Activated T-cell treated with anti-CD3 and anti-CD28 coated beads for 4 hours (primary cell): ENCODE measurements around the gene CACNA1E.

Source experiments
- DNase-seq: peaks from one replicate; pipeline ENCODE4 v3.0.0-alpha.2; 2020

The CACNA1E gene

DNA sequence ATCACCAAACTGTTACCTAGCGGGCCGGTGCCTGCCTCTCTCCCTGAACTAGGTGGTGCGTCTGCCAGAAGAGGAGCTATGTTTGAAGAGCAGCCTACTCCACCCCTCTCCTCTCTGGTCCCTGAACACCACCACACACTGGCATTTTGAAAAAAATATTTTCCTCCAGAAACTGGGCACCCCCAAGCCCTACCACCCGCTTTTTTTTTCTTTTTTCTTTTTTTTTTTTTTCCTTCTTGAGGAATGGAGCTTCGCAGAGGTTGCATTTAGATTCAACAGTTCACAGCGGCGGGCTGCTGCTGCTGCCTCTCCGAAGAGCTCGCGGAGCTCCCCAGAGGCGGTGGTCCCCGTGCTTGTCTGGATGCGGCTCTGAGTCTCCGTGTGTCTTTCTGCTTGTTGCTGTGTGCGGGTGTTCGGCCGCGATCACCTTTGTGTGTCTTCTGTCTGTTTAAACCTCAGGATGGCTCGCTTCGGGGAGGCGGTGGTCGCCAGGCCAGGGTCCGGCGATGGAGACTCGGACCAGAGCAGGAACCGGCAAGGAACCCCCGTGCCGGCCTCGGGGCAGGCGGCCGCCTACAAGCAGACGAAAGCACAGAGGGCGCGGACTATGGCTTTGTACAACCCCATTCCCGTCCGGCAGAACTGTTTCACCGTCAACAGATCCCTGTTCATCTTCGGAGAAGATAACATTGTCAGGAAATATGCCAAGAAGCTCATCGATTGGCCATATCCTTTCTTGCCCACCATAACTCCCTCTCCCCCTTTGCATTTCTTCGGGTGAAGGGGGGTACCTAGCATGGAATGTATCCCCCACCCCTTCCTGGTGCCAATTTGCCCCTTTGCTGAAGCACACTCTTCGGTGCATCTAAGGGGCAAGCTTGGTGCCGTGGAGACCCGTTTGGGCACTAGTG is at the start of gene CACNA1E:
TSS of gene CACNA1E (plus strand) at position 233 of the 911 bp plus-strand sequence. CDS start at position 461, 228 bp downstream.
- DNase-seq = no peak

DNA sequence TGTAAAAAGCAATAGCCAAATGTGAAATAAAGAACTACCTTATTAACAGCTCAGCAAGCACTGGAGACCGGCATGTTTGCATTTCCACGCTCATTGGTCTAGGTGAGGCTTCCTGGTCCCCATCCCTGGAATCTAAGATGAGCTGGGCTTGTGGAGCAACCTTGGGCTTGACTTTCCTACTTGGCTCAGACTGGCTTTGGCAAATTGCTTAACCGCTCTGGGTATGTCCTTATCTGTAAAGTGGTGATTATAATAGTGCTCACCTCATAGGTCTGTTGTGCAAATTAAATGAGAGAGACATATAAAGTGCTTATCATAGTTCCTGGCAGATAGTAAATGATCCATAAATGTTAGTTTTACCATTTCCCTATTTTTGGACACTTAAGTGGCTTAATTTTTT is 49.4 kb upstream of the CACNA1E start:
- no peak for DNase-seq

DNA sequence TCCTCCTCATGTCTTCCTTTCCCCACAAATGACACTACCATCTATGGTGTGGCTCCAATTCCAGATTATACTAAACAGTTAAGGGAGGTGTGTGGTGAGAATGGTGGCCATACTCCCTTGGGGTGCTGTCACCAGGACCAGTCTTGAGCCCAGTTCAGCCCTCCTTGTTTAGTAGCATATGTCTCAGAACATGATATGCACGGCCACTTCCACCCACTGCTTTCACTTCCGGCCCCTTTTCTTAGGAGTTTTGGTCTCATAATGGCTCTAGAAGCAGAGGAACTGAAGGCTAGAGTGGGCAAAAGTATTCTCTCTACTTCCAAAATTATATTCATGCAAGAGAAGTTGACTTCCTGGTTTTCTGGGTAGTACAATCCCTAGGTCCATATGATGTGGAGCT is 45.3 kb upstream of the CACNA1E start:
- DNase-seq = no peak

DNA sequence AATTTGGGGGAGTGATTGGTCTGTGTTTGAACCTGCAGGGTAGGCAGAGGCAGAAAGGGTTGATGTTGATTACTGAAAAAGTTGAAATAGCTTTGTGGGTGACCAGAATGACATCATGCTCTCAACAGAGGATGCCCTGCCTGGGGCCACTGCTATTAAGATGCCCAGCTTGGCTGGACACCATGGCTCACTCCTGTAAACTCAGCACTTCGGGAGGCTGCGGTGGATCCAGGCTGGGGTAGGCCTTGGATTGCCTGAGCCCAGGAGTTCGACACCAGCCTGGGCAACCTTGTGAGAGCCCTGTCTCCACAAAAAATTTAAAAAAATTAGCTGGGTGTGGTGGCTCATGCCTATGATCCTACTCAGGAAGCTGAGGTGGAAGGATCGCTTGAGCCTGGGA is 42.8 kb upstream of the CACNA1E start:
- no peak for DNase-seq

DNA sequence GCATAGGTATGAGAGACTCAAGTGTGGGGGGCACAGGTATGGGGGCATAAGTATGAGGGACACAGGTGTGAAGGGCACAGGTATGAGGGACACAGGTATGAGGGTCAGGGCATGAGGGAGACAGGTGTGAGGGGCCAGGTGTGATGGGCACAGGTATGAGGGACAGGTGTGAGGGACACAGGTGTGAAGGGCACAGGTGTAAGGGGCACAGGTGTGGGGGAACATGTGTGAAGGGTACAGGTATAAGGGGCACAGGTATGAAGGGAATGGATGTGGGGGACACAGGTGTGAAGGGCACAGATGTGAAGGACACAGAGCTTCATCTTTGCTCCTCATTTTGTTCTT is 41.2 kb upstream of the CACNA1E start:
- no peak for DNase-seq

DNA sequence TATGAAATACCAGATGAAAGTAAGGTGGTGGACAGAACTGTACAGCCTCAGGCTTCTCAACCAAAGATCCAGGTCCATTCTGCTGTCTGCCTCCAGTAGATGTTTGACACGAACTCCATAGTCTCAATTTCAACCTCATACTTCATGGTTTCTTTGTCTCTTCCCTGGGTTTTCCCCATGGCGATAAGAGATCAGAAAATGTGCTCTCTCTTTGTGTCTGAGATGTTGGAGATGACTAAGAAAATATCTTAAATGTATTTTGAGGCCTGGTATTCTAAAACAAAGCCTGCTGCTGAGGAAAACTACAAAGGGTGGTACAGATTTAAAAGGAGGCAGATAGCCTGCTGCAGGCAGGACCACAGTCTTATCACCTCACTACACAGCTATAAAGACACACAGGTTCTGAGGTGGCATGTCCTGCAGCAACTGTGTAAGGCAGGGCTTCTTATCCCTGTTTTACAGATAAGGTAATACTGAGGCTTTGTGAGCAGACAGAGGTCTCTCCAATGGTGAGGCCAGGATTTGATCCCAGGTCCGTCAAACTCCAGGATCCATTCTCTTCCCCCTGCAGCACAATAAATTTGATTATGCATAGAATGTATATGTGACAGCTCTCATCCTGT is 40.0 kb upstream of the CACNA1E start:
- DNase-seq = no peak

DNA sequence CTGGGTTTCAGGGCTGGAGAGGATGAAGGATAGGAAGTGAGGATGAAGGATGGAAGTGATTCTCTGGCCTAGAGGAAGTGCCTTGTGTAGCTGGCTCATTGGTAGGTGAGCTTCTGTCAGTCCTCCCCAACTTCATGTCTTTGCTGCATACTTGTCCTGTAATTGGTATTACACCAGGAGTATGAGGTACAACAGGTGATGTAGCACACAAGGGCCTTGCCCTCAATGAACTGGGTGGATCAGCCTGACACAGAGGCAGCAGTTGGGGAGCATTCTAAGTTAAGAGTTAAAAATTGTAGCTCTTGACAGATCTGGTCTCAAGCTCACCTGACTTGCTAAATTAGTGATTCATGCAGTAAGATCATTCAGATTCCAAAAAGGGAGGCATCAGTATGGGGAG is 37.9 kb upstream of the CACNA1E start:
- DNase-seq = no peak

DNA sequence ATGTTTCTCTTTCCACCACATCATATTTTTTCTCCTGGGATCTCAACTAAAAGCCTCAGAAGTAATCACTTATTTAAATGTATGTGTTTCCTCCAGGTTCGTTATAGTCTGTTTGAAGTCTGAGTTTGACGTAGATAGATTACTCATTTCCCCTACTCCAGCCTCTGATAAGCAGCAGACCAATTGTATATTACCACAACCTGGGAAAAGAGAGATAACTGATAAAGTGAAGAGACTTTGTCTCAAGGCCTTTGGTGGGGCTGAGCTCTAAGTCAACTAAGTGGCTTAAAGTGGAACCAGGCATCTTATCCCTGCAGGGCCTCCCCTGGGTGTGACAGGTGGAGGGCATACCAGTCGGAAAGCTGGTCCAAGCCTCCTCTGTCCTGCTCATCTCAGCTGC is 34.9 kb upstream of the CACNA1E start:
- no peak for DNase-seq

DNA sequence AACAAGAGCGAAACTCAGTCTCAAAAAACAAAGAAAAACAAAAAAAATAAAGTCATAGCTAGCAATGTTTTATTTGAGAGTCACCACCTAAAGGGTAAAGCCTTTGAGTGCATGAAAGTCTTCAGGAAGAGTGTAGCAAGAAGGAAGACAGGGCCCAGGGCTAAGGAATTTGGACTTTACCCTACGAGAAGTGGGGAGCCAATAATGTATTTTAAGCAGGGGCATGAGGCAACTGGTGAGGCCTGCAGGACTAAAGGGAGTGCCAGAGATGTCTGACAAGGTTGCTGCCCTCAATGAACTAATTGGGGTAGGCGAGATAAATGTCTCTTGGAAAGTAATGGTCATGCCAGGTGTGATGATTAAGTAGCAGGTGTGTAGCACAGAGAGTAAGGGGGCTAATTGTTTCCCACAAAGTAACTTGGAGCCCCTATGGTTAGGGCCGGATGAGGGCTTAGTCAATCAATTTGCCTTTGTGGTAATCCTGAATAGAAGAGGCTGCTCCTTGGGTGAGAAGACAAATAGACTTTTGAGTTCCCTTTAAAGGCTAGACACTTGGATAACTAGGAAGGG is 31.6 kb upstream of the CACNA1E start:
- DNase-seq = no peak

DNA sequence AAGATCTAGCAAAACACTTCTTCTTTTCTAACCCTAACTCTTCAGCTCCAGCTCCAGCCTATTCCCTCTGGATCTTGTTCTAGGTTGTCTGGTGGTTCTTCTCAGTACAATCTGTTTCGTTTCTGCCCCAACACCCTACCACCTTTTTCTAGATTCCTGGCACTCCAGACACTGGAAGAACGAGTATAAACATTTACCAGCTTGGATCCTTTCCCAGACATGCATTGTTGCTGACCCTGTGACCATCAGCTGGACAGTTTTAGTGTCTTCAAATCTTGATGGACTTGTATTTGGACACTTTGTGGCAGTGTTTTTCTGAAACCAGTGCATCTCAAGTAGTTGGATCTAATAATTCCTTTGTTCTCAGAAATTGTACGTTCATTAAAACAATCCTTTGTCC is 30.6 kb upstream of the CACNA1E start:
- DNase-seq = no peak

DNA sequence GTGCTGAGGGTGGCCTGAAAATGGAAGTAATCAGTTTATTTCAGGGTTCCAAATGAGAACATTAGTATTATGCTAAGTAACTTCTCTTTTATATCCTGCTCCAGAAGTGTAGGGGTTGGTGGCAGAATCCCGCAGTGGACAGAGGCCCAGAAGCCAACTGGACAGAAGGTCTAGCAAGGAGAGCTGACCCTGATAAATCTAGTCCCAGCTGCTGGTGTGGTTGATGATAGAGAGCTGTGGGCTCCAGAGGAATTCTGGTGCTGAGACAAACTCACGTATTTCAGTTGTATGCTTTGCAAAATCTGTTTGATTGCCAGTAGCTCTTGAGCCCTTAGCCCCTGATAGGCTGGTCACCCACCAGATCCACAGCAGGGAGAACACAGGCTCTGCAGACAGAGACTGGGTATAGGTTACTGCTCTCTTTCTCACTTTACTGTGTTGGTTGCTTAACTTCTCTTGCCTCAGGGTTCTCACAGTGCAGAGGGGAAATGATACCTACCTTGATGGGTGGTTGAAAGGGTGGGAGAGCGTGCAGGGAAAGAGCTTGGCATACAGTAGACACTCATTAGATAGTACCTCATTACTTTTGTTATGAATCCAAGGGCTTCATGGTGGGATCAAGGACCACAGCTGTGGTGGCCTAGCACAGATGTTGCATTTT is 29.6 kb upstream of the CACNA1E start:
- no peak for DNase-seq

DNA sequence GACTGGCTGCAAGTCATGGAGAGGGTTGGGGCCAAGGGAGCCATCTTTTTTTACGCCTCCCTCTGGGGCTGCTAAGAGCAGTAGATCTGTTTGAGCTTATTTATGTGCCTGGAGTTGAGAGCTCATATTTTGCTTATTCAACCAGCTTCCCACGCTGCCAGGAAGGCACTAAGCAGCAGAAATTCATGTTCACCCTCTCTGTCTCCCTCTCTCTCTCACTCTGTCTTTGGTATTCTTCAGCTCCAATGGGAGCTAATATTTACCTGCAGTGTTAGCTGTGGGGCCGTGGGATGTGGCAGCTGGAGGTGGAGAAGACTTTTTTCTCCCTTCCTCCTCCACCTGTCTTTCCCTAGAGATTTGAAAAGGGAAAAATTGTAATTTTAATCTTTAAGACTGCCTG is 26.8 kb upstream of the CACNA1E start:
- DNase-seq = no peak

DNA sequence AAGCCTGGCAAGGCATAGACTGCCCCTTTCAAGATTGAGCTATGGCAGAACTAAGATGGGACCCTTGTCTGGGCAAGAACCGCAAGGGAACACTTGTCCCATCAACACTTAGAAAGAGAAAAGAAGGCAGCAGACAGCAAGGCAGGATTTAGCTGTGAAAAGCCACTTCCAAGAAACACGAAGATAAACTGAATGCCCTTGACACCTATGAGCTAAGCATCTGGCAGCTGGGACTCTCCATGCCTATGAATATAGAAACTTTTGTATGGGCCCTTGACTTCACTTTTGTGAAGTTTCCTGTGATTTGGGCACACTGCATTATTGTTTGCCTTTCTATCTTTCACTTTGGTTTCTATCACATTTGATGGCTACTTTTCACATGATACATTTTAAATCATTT is 24.9 kb upstream of the CACNA1E start:
- DNase-seq = no peak

DNA sequence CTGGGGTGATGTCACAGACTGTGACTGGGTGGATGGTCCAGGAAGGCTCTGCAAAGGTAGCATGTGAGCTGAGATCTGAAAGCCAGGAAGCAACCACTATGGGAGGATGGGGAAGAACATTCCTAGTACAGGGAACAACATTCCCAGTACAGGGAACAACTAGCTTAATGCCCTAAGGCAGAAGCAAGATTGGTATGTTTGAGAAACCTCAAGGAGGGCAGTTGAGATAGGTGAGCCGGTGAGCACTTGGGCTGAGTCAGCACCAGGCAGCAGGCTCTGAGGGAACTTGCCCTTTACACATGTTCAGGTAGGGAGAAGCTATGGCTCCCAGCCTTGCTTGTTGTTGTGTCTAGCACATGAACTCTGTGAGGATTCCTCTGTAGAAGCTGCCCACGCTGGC is 24.2 kb upstream of the CACNA1E start:
- no peak for DNase-seq

DNA sequence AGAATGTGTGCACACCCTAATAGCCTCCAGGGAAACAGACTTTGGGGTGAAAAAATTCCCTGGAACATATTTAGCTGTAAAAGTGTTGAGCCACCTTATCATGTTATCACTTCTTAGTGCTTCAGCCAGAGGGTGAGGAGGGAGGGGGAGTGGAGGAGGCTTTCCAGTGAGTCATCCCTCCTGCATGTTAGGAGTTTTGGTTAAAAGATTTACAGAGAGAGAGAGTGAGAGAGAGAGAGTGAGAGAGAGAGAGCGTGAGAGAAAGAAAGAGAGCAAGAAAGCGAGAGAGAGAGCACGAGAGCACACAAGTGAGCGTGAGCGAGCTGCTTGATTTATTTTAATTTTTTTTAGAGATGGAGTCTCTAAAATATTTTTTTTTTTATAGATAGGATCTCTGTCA is 13.5 kb upstream of the CACNA1E start:
- no peak for DNase-seq

DNA sequence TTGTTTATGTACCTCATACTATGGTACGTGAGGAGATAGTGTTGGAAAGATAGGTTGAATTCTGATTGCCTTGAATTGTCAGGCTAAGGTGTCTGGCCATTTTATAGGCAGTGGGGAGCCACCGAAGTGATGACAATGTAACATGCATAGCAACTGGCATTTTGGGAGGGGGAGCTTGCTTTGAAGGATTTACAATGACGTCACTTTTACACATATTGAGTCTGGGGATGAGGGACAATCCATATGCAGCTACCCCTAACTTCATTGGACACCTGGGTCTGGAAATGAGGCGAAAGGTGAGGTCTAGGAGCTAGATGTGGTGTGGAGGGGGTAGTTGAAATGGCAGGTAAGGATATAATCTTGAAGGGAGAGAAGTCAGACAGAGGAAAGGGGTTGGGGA is 7.7 kb upstream of the CACNA1E start:
- no peak for DNase-seq

DNA sequence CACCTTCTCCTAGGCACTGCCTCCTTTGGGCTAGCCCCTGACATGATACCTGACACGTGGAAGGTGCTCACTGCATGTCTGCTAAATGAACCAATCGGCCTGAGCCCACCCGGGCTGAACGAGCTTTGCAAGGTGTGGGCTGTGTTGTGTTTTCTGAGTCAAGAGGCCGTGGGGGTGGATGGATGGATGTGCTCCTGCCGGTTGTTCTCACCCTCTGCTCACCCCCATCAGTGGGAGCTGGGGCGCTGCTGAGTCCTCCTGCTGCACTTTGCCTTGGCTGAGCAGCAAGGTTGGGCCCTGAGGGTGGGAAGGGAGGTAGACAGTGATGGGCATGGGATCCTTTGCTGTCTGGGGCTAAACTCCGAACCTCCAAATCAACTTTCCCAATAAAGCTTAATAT is 6.7 kb upstream of the CACNA1E start:
- no peak for DNase-seq

DNA sequence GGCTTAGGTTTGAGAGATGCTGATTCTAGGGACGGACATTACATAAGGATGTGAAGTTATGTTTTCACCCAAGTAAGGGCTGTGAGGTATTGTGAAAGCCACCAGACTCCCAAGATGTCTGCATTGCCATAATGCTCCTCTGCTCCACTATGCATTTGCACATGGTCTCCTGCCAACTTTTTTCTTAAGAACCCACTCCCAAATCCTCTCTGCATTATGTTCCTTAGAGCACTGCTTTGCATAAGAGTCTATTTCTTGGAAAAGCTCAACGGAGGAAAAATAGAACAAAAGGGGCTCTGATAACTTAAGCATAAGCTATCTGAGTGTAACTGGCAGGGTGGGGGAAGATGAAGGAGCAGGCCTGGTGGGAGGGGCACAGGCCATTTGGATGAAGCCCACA is 5.0 kb upstream of the CACNA1E start:
- DNase-seq = no peak

DNA sequence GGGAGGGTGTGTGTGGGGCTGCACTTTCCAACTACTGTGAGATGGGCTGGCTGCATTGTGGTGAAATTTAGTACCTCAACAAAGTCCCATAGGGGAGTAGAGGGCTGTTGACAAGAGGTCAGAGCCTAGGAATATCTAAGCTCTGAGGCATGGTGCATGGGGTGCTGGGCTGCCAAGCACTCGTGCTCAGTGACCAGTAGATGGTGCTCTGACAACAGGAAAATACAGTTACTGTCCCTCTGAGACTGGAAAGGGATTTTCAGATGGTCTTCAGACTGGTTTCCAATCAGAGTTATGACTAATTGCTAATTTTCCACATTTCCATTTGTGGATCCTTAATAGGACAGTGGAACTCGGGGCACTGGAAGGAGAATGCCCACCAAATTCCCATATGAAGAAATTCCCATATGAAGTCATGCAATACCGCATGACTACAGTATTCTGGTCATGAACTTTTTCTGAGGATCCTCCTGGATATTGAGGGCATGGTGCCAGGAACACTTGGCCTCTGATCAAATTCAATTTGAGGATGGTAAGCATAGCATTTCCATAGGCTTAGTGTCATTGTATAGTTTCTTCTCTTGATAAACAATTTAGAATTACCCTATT is 4.1 kb upstream of the CACNA1E start:
- DNase-seq = no peak

DNA sequence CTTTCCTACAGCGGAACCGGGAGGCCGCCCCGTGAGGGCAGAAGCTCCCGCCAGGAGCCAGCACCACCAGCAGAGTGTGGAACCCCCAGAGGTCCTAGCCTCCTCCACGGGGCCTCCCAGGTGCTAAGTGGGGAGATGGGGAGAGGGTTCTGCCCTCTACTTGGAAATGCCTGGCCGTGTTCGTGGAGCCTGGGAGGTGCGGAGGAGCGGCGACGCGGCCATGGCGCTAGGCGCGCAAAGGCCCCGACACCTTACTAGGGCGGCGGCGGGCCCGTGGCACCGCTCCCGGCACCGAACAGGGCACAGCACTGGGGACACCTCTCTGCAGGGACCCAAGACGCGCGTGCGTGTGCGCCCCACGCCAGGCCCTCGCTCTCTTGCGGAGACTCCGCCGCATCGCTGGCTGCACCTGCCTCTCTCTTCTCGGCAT is 1.3 kb upstream of the CACNA1E start:
- no peak for DNase-seq

DNA sequence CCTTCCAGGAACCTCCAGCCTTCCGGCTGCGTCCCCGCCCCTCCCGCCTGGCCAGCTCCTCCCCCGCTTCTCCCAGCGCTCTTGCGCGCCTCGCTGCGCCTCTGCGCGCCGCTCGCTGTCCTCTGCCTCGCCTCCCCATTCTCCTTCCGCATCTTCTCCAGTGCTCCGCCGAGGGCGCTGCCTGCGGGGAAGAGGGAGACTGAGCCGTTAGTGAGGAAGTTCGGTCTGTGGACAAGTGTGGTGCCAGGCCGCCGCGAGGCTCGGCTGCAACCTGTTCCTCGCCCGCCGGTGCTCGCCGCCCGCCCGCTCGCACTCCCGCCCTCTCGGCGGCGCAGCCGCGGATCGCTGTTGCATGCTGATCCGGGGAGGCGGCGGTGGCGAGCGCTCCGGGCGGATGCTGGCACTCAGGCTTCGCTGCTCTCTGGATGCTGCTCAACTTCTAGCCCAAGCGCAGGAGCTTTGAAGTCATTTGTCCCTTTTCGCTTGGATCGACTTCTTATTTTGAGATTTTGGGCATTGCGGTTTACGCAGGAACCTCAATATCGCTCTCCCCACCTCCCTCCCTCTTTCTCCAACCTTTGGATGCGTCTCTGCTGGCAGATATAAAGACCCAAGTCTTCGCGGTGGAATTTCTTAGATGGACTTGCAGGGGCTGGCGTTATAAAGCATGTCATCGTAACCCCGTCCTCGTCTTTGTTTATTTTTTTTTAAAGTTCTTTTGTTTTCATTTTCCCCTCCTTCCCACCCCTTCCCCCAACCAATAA is 614 bp upstream of the CACNA1E start:
- DNase-seq = no peak

DNA sequence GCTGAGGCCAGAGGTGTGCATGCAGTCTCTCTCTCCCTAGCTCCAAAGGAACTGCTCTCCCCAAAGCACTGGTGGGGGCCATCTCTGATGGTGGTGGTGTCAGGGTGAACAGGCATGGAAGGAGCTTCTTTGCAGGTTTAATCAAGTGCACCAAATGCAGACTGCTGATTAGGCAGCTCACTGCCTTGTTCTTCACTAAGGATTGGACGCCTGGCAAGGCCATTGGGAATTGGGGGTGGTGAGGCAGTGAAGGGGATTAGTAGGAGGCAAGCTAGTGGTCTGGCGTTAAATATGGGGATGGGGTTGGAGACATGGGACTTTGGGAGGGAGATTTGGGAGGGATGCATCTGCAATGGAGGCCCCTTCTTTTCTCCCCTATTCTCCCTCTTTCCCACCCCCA is 1.5 kb downstream of the CACNA1E start:
- no peak for DNase-seq
